SW480 (cell line): ENCODE data around the gene AS3MT.
"Not testable (repeated sequence)": the region's sequence is repeated elsewhere in the genome, so short reads cannot be mapped to it uniquely, and the experiment has no call there.

Experiments used
- DNase-seq: peaks from one replicate; pipeline ENCODE4 v3.0.0-alpha.2; 2016; ENCODE audit warnings: low spot score

The AS3MT gene

GRCh38 chr10:102919246-102919959 is 50.1 kb downstream of the AS3MT start:
- no peak for DNase-seq

GRCh38 chr10:102919992-102920739 is 50.9 kb downstream of the AS3MT start:
- DNase-seq: no peak

DNA sequence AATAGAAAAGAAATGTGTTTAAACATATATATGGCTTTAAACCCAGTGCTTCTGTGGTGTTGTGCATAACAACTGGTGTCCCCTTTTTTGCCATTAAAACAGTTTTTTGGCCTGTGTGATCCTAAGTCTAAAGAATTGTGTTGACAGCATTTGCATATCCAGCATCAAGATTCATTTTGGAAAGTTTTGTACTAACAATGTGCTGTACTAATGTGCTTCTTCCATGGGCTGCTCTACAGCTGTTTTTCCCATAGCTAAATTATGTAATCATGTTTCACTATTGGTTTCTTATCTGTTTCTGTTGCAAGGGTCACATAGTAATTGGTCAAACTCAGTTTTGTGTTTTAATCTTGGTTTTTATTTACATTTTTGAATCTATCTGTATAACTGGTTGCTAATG is 54.3 kb downstream of the AS3MT start:
- no peak for DNase-seq

DNA sequence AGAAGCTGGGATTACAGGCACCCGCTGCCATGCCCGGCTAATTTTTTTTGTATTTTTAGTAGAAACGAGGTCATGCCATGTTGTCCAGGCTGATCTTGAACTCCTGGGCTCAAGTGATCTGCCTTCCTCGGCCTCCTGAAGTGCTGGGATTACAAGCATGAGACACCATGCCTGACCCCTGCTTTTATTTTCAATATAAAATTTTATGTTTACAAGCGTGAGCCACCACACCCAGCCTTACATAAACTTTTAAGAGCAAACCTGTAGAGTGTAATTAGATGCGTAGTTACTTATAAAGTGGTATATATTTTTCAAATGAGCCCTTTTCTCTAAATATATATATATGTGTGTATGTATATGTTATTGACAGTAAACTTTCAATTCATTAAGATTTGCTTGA is 57.6 kb downstream of the AS3MT start:
- DNase-seq: no peak

DNA sequence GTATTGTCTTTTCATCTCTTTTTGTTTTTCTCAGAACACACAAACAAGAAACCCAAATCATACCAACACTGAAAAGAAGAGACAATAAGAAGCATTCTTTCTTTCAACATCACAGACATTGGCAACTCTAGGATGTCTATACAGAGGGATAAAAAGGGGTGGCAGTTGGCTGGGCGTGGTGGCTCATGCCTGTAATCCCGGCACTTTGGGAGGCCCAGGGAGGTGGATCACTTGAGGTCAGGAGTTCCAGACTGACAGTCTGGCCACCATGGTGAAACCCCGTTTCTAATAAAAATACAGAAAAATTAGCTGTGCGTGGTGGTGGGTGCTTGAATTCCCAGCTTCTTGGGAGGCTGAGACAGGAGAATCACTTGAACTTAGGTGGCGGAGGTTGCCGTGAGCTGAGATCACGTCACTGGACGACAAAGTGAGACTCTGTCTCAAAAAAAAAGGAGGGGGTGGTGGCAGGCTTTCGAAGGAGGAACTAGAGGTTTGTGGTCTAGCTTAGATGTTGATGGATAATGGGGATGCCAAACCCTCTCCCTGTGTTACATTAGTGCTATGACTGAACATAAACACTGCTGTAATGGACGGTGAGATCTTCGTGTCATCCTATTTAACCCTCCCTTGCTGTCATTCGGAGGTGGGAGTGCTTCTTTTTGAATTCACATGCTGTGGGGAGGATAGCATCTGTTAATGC is 58.2 kb downstream of the AS3MT start:
- no peak for DNase-seq

DNA sequence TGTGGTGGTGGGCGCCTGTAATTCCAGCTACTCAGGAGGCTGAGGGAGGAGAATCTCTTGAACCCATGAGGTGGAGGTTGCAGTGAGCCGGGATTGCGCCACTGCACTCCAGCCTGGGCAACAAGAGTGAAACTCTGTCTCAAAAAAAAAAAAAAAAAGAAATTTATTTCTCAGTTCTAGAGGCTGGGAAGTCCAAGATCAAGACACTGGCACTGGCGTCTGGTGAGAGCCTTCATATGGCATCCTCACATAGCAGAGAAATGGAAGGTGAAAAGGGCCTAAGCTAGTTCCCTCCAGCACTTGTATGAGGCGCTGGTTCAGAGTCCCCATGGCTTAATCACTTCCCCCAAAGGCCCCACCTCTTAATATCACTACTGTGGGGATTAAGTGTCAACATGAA is 59.2 kb downstream of the AS3MT start:
- not testable (repeated sequence) for DNase-seq

DNA sequence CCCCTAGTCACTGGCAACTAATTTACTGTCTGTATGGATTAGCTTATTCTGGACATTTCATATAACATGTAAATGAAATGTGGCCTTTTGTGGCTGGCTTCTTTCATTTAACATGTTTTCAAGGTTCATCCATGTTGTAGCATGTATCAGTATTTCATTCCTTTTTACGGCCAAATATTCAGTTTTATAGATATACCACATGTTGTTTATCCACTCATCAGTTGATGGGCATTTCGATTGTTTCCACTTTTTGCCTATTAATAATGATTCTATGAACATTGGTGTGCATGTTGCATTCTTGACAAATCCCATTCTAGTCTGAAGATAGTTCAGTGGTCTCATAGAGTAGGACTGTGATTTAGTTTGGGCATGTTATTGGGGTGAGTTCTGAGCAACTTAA is 61.5 kb downstream of the AS3MT start:
- DNase-seq: no peak

- no peak for DNase-seq
Measured at GRCh38 chr10:102931643-102932042, 62.4 kb downstream of the AS3MT start.

DNA sequence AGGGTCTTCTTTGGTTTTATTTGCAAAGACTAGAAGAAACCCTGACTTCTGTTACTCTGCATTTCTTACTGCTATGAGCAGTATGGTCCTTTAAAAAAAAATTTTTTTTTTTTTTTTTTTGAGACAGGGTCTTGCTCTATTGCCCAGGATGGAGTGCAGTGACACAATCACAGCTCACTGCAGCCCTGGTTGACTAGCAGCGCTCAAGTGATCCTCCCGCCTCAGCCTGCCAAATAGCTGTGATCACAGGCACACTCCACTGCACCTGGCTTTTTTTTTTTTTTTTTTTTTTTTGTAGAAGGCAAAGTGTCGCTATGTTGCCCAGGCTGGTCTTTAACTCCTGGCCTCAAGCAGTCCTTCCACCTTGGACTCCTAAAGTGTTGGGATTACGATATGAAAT is 66.2 kb downstream of the AS3MT start:
- no peak for DNase-seq

GRCh38 chr10:102935939-102936605 is 66.8 kb downstream of the AS3MT start:
- DNase-seq: no peak

- no peak for DNase-seq
Measured at GRCh38 chr10:102941401-102941800, 72.1 kb downstream of the AS3MT start.

DNA sequence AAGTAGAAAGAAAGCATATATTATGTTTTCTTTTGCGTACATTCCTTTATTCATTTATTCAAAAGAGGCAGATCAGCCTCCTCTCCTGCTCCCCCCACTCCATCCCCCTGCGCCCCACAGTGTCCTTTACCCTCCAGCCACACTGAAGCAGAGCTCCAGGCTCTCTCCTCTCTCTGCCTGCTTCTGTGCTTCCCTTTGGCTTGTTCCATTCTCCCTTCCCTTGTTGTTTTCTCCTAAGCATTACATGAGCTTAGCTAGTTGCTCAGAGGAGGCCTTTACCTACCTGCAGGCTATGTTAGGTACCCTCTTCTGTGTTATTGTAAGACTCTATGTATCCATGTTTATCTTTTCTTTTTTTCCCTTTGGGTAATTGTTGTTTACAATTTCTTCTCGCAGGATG is 76.2 kb downstream of the AS3MT start:
- no peak for DNase-seq

DNA sequence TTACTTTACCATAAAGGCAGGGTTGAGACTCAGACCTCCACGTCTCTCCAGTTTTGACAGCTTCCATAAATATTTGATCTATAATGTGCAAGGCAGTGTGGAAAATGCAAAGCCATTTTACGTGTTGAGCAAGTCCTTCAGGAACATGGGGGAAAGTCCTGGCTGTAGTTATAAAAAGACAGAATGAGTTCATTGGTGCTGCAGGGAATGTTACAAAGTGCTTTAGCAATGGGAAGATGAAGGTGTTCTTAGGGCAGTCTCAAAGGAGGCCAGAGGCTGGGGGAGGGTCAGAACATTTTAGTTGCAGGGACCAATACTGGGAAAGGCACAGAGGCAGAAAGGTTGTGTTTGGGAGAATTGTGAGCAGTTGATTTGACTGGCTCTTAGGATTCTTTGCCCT is 76.7 kb downstream of the AS3MT start:
- no peak for DNase-seq

- no peak for DNase-seq
Measured at GRCh38 chr10:102946992-102947391, 77.7 kb downstream of the AS3MT start.

DNA sequence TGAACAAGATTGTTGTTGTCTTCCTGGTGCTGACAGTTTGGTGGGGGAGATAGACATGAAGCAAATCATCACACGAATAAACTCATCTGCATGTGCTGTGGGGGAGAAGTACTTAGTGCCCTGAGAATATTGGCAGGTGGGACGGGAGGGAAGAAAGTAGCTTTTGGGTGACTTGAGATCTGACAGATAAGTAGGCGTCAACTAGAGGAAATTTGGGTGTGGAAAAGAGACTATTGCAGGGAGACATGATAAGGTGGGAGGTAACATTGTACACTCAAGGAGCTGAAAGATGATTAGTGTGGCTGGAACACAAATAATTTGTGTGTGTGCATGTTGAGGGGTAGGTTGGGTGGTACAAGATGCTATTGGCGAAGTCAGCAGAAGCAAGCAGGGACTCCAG is 78.9 kb downstream of the AS3MT start:
- no peak for DNase-seq

GRCh38 chr10:102948786-102949185 is 79.5 kb downstream of the AS3MT start:
- no peak for DNase-seq

- DNase-seq: no peak
Measured at GRCh38 chr10:102949916-102950315, 80.6 kb downstream of the AS3MT start.

DNA sequence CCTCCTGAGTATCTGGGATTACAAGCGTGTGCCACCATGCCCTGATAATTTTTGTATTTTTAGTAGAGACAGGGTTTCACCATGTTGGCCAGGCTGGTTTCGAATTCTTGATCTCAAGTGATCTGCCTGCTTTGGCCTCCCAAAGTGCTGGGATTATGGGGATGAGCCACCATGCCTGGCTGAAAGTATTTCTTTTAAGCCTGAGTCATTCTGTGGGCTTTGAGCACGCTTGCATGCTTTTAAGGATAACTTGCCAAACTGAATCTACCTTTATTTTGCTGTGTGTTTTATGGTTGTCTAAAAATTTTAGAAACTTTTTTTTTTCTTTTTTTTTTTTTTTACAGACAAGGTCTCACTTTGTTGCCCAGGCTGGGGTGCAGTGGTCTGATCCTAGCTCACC is 82.0 kb downstream of the AS3MT start:
- no peak for DNase-seq
